Measurements from ENCODE around the gene PCYT1A. TPM values are rescaled to one million over a fixed set of nuclear protein-coding genes. Genes with fewer than 3 reads are reported as not detected.
A peak's percentile ranks its signal among the peaks of the same experiment; 100 is the strongest.
"Not testable (repeated sequence)": the region's sequence is repeated elsewhere in the genome, so short reads cannot be mapped to it uniquely, and the experiment has no call there.

PCYT1A gene
- total RNA-seq, 1 donor from 2014 or later: 55.2 TPM

- DNase-seq (ENCODE audit: low spot score): peak; percentile 56
- peaks cover 4% of the 10 kb centered on the region for H3K4me1 Mint-ChIP-seq (ENCODE audit: unreplicated experiment)
- peak overlapping the region; percentile 67 for H3K27ac Mint-ChIP-seq (ENCODE audit: unreplicated experiment)
- peak overlapping the region; percentile 71 for H3K4me3 Mint-ChIP-seq (ENCODE audit: unreplicated experiment)
- no peak for TF ChIP-seq CTCF (IDR thresholded peaks at IDR 0.05; ENCODE audit: unreplicated experiment)
- no peaks in the 10 kb centered on the region for H3K36me3 Mint-ChIP-seq (ENCODE audit: low read depth, unreplicated experiment)
- peaks cover 15% of the 10 kb centered on the region for H3K27me3 Mint-ChIP-seq (ENCODE audit: unreplicated experiment)
- no peaks in the 10 kb centered on the region for H3K9me3 Mint-ChIP-seq (ENCODE audit: unreplicated experiment)
Observed at GRCh38 chr3:196207833-196208607, 79.5 kb downstream of the PCYT1A start.

- peak overlapping the region; percentile 60 for H3K4me3 Mint-ChIP-seq (ENCODE audit: unreplicated experiment)
- TF ChIP-seq CTCF (IDR thresholded peaks at IDR 0.05; ENCODE audit: unreplicated experiment): no peak
Observed at GRCh38 chr3:196207159-196207832, 80.2 kb downstream of the PCYT1A start.

GRCh38 chr3:196205442-196206205, 81.9 kb downstream of the PCYT1A start:
- H3K4me3 Mint-ChIP-seq (ENCODE audit: unreplicated experiment); H3K27ac Mint-ChIP-seq (ENCODE audit: unreplicated experiment); H3K4me1 Mint-ChIP-seq (ENCODE audit: unreplicated experiment); H3K9me3 Mint-ChIP-seq (ENCODE audit: unreplicated experiment); DNase-seq (ENCODE audit: low spot score); H3K36me3 Mint-ChIP-seq (ENCODE audit: low read depth, unreplicated experiment): not testable (repeated sequence)
- H3K27me3 Mint-ChIP-seq (ENCODE audit: unreplicated experiment): peaks cover 17% of the 10 kb centered on the region

More at GRCh38 chr3:196207159-196207832, 80.2 kb downstream of the PCYT1A start:
- no peak for DNase-seq (ENCODE audit: low spot score)
- peaks cover 4% of the 10 kb centered on the region for H3K4me1 Mint-ChIP-seq (ENCODE audit: unreplicated experiment)
- H3K9me3 Mint-ChIP-seq (ENCODE audit: unreplicated experiment): no peaks in the 10 kb centered on the region
- peaks cover 17% of the 10 kb centered on the region for H3K27me3 Mint-ChIP-seq (ENCODE audit: unreplicated experiment)
- no peak overlapping the region for H3K27ac Mint-ChIP-seq (ENCODE audit: unreplicated experiment)
- no peaks in the 10 kb centered on the region for H3K36me3 Mint-ChIP-seq (ENCODE audit: low read depth, unreplicated experiment)

GRCh38 chr3:196203846-196204245, 83.7 kb downstream of the PCYT1A start:
- H3K36me3 Mint-ChIP-seq (ENCODE audit: low read depth, unreplicated experiment): no peaks in the 10 kb centered on the region
- no peak overlapping the region for H3K27ac Mint-ChIP-seq (ENCODE audit: unreplicated experiment)
- H3K9me3 Mint-ChIP-seq (ENCODE audit: unreplicated experiment): no peaks in the 10 kb centered on the region
- H3K4me3 Mint-ChIP-seq (ENCODE audit: unreplicated experiment): no peak overlapping the region
- DNase-seq (ENCODE audit: low spot score): no peak
- TF ChIP-seq CTCF (IDR thresholded peaks at IDR 0.05; ENCODE audit: unreplicated experiment): no peak
- peaks cover 4% of the 10 kb centered on the region for H3K4me1 Mint-ChIP-seq (ENCODE audit: unreplicated experiment)
- H3K27me3 Mint-ChIP-seq (ENCODE audit: unreplicated experiment): peaks cover 16% of the 10 kb centered on the region

GRCh38 chr3:196202516-196202970, 85.0 kb downstream of the PCYT1A start:
- Mint-ChIP-seq H3K27ac (ENCODE audit: unreplicated experiment) (no peak overlapping the region), H3K4me1 (ENCODE audit: unreplicated experiment) (peaks cover 4% of the 10 kb centered on the region), H3K36me3 (ENCODE audit: low read depth, unreplicated experiment) (no peaks in the 10 kb centered on the region), H3K27me3 (ENCODE audit: unreplicated experiment) (peaks cover 11% of the 10 kb centered on the region), H3K9me3 (ENCODE audit: unreplicated experiment) (no peaks in the 10 kb centered on the region), H3K4me3 (ENCODE audit: unreplicated experiment) (no peak overlapping the region)
- no peak for TF ChIP-seq CTCF (IDR thresholded peaks at IDR 0.05; ENCODE audit: unreplicated experiment)
- no peak for DNase-seq (ENCODE audit: low spot score)

Data from endothelial cell (in vitro differentiated cells).